Measurements from ENCODE around the gene ESYT2.
A peak's percentile ranks its signal among the peaks of the same experiment; 100 is the strongest.

Gene ESYT2

GRCh38 chr7:158695726-158696452 lies 133.4 kb downstream of the ESYT2 start:
- peak overlapping the region; percentile 34 for H3K27ac Mint-ChIP-seq
- no peak for TF ChIP-seq CTCF (IDR thresholded peaks at IDR 0.05)
- H3K27me3 Mint-ChIP-seq (ENCODE audit: low read depth, poor library complexity), result no peaks in the 10 kb centered on the region
- no peaks in the 10 kb centered on the region for H3K9me3 Mint-ChIP-seq
- peaks cover 41% of the 10 kb centered on the region for H3K36me3 Mint-ChIP-seq (ENCODE audit: low read depth)
- no peaks in the 10 kb centered on the region for H3K4me1 Mint-ChIP-seq
- no peak for DNase-seq
- H3K4me3 Mint-ChIP-seq, result no peak overlapping the region

GRCh38 chr7:158695056-158695455 lies 134.3 kb downstream of the ESYT2 start:
- peaks cover 38% of the 10 kb centered on the region for H3K36me3 Mint-ChIP-seq (ENCODE audit: low read depth)
- no peaks in the 10 kb centered on the region for H3K27me3 Mint-ChIP-seq (ENCODE audit: low read depth, poor library complexity)
- H3K9me3 Mint-ChIP-seq, result no peaks in the 10 kb centered on the region
- H3K27ac Mint-ChIP-seq, result peak overlapping the region; percentile 34
- no peak for TF ChIP-seq CTCF (IDR thresholded peaks at IDR 0.05)
- DNase-seq, result no peak
- H3K4me3 Mint-ChIP-seq, result no peak overlapping the region
- no peaks in the 10 kb centered on the region for H3K4me1 Mint-ChIP-seq

GRCh38 chr7:158694650-158695049 lies 134.7 kb downstream of the ESYT2 start:
- H3K27me3 Mint-ChIP-seq (ENCODE audit: low read depth, poor library complexity), result no peaks in the 10 kb centered on the region
- peaks cover 40% of the 10 kb centered on the region for H3K36me3 Mint-ChIP-seq (ENCODE audit: low read depth)

GRCh38 chr7:158689488-158689887 lies 139.8 kb downstream of the ESYT2 start:
- H3K36me3 Mint-ChIP-seq (ENCODE audit: low read depth), result peaks cover 39% of the 10 kb centered on the region
- no peak overlapping the region for H3K27ac Mint-ChIP-seq
- no peaks in the 10 kb centered on the region for H3K27me3 Mint-ChIP-seq (ENCODE audit: low read depth, poor library complexity)
- H3K4me3 Mint-ChIP-seq, result no peak overlapping the region
- no peak for DNase-seq
- no peaks in the 10 kb centered on the region for H3K9me3 Mint-ChIP-seq
- TF ChIP-seq CTCF (IDR thresholded peaks at IDR 0.05), result no peak
- H3K4me1 Mint-ChIP-seq, result no peaks in the 10 kb centered on the region

More at GRCh38 chr7:158694650-158695049, 134.7 kb downstream of the ESYT2 start:
- H3K4me1 Mint-ChIP-seq, result no peaks in the 10 kb centered on the region
- no peak overlapping the region for H3K4me3 Mint-ChIP-seq
- H3K27ac Mint-ChIP-seq, result no peak overlapping the region
- H3K9me3 Mint-ChIP-seq, result no peaks in the 10 kb centered on the region
- DNase-seq, result no peak
- TF ChIP-seq CTCF (IDR thresholded peaks at IDR 0.05), result no peak

GRCh38 chr7:158687406-158687805 lies 141.9 kb downstream of the ESYT2 start:
- Mint-ChIP-seq H3K4me1 (no peaks in the 10 kb centered on the region), H3K36me3 (ENCODE audit: low read depth) (peaks cover 46% of the 10 kb centered on the region), H3K4me3 (no peak overlapping the region), H3K27ac (no peak overlapping the region), H3K27me3 (ENCODE audit: low read depth, poor library complexity) (no peaks in the 10 kb centered on the region), H3K9me3 (no peaks in the 10 kb centered on the region)
- DNase-seq, result no peak
- TF ChIP-seq CTCF (IDR thresholded peaks at IDR 0.05), result no peak

GRCh38 chr7:158685693-158686092 lies 143.6 kb downstream of the ESYT2 start:
- no peak for TF ChIP-seq CTCF (IDR thresholded peaks at IDR 0.05)
- H3K9me3 Mint-ChIP-seq, result no peaks in the 10 kb centered on the region
- H3K4me1 Mint-ChIP-seq, result no peaks in the 10 kb centered on the region
- H3K27ac Mint-ChIP-seq, result no peak overlapping the region
- no peak overlapping the region for H3K4me3 Mint-ChIP-seq
- DNase-seq, result no peak
- peaks cover 41% of the 10 kb centered on the region for H3K36me3 Mint-ChIP-seq (ENCODE audit: low read depth)
- no peaks in the 10 kb centered on the region for H3K27me3 Mint-ChIP-seq (ENCODE audit: low read depth, poor library complexity)

Data from nephron progenitor cell (in vitro differentiated cells).